ENCODE results near the gene UST. TPM values are rescaled to one million over a fixed set of nuclear protein-coding genes. Genes with fewer than 3 reads are reported as not detected.
"Not testable (repeated sequence)": the region's sequence is repeated elsewhere in the genome, so short reads cannot be mapped to it uniquely, and the experiment has no call there.

Gene UST
- total RNA-seq, 2 donors from 2014 or later, result 15.3 to 16.3 TPM

DNA sequence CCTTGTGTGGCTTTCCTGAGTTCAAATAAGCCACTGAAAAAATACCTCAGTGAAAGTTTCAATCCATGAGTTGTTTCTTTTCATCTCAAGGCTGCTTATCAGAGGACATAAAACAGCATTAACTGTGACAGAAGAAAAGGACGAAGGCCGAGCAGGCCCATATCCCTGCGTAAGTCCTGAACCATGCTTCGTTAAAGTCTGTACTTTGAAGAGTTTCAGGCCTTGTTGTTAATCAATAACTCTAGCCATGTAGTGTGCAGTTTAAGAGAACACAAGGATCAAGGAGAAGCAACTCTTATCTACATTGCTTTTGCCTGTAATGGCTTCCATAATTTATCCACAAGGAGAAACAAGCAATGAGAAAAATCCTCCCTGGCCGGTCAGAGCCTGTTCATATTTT, 165.4 kb downstream of the UST start:
- no peak overlapping the region for H3K27ac ChIP-seq (ENCODE audit: low read depth, low read length)

DNA sequence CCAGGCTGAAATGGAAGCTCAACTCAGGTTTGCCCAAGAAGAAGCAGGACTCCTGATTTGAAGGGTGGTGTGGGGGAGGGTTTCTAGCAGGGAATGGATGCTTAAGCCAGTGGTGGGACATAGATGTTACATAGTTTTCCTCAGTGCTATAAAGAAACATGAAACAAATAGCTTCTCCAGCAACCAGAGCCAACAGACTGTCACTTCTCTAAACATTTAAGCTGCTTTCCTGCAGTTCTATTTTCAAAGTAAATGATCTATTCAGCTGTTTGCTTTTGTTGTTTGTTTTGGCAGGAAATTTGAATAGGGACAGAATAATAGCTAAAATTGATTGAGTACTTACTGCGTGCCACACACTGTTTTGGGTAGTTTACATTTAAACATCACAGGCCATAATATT, 169.0 kb downstream of the UST start:
- no peaks in the 10 kb centered on the region for H3K27me3 ChIP-seq (ENCODE audit: control insufficient read depth, insufficient read depth, low read length, poor library complexity, severe bottlenecking)
- no peak overlapping the region for H3K4me3 Mint-ChIP-seq
- TF ChIP-seq, protein P1, sequence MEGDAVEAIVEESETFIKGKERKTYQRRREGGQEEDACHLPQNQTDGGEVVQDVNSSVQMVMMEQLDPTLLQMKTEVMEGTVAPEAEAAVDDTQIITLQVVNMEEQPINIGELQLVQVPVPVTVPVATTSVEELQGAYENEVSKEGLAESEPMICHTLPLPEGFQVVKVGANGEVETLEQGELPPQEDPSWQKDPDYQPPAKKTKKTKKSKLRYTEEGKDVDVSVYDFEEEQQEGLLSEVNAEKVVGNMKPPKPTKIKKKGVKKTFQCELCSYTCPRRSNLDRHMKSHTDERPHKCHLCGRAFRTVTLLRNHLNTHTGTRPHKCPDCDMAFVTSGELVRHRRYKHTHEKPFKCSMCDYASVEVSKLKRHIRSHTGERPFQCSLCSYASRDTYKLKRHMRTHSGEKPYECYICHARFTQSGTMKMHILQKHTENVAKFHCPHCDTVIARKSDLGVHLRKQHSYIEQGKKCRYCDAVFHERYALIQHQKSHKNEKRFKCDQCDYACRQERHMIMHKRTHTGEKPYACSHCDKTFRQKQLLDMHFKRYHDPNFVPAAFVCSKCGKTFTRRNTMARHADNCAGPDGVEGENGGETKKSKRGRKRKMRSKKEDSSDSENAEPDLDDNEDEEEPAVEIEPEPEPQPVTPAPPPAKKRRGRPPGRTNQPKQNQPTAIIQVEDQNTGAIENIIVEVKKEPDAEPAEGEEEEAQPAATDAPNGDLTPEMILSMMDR (conservative IDR thresholded peaks at IDR 0.05), result no peak
- H3K27me3 Mint-ChIP-seq (ENCODE audit: insufficient read depth), result no peaks in the 10 kb centered on the region
- H3K9ac ChIP-seq (ENCODE audit: extremely low read depth, low read length, poor library complexity, severe bottlenecking), result no peak overlapping the region
- H3K36me3 Mint-ChIP-seq (ENCODE audit: low read depth), result peaks cover 17% of the 10 kb centered on the region
- H3K36me3 ChIP-seq (ENCODE audit: control insufficient read depth, insufficient read depth, low read length), result no peaks in the 10 kb centered on the region
- peaks cover 30% of the 10 kb centered on the region for H3K4me1 Mint-ChIP-seq
- WGBS, 2 experiments (ENCODE audit: insufficient coverage in 1 of 2, insufficient read length in 1 of 2), result 96 to 100% methylated on average over 1 of the region's 1 CpG
- peaks cover 10% of the 10 kb centered on the region for H3K9me3 Mint-ChIP-seq
- H3K9me3 ChIP-seq (ENCODE audit: control insufficient read depth, low read length), result peaks cover 8% of the 10 kb centered on the region
- H3K4me1 ChIP-seq (ENCODE audit: control insufficient read depth, insufficient read depth, low read length), result peaks cover 3% of the 10 kb centered on the region
- H3K27ac ChIP-seq (ENCODE audit: low read depth, low read length), result no peak overlapping the region
- no peak overlapping the region for H3K27ac Mint-ChIP-seq
- no peak overlapping the region for H3K4me3 ChIP-seq (ENCODE audit: low read length)
- DNase-seq, result no peak

More for the DNA sequence above, 165.4 kb downstream of the UST start:
- no peak overlapping the region for H3K9ac ChIP-seq (ENCODE audit: extremely low read depth, low read length, poor library complexity, severe bottlenecking)
- DNase-seq, result no peak
- H3K4me1 Mint-ChIP-seq, result peaks cover 18% of the 10 kb centered on the region
- H3K36me3 Mint-ChIP-seq (ENCODE audit: low read depth), result peaks cover 4% of the 10 kb centered on the region
- no peak overlapping the region for H3K4me3 Mint-ChIP-seq
- H3K4me3 ChIP-seq (ENCODE audit: low read length), result no peak overlapping the region
- TF ChIP-seq, protein P1 (conservative IDR thresholded peaks at IDR 0.05), result no peak
- no peaks in the 10 kb centered on the region for H3K27me3 ChIP-seq (ENCODE audit: control insufficient read depth, insufficient read depth, low read length, poor library complexity, severe bottlenecking)
- peaks cover 10% of the 10 kb centered on the region for H3K9me3 Mint-ChIP-seq
- H3K27me3 Mint-ChIP-seq (ENCODE audit: insufficient read depth), result no peaks in the 10 kb centered on the region
- H3K27ac Mint-ChIP-seq, result no peak overlapping the region
- no peaks in the 10 kb centered on the region for H3K36me3 ChIP-seq (ENCODE audit: control insufficient read depth, insufficient read depth, low read length)
- H3K9me3 ChIP-seq (ENCODE audit: control insufficient read depth, low read length), result peaks cover 8% of the 10 kb centered on the region
- WGBS, 2 experiments (ENCODE audit: insufficient coverage in 1 of 2, insufficient read length in 1 of 2), result 91 to 93% methylated on average over 4 to 5 of the region's 5 CpGs
- peaks cover 3% of the 10 kb centered on the region for H3K4me1 ChIP-seq (ENCODE audit: control insufficient read depth, insufficient read depth, low read length)

DNA sequence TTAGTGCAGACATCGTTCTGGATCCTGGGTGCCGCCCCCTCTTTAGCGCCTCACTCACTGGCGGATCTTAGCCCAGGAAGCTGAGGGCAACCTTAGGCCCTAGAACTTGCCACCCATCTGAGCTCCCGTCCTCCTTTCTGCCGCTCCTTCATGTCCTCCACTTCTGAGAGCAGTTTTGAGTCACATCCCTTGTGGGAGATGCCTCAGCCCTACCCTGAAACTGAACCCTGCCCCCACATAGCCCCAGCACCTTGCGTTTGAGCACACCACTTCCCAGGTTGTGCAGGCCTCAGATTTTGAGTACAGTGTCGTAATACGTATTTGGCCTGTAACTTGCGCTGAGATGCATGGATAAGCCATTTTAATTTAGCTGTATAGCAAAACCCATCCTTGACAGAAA, 169.7 kb downstream of the UST start:
- 84 to 94% methylated on average over 6 to 10 of the region's 10 CpGs for WGBS, 2 experiments (ENCODE audit: insufficient coverage in 1 of 2, insufficient read length in 1 of 2)
- not testable (repeated sequence) for H3K9me3 ChIP-seq (ENCODE audit: control insufficient read depth, low read length); H3K27ac Mint-ChIP-seq; DNase-seq; H3K27me3 ChIP-seq (ENCODE audit: control insufficient read depth, insufficient read depth, low read length, poor library complexity, severe bottlenecking); H3K4me3 Mint-ChIP-seq; H3K4me1 ChIP-seq (ENCODE audit: control insufficient read depth, insufficient read depth, low read length); H3K4me3 ChIP-seq (ENCODE audit: low read length); H3K9ac ChIP-seq (ENCODE audit: extremely low read depth, low read length, poor library complexity, severe bottlenecking); H3K27me3 Mint-ChIP-seq (ENCODE audit: insufficient read depth); H3K36me3 ChIP-seq (ENCODE audit: control insufficient read depth, insufficient read depth, low read length); H3K27ac ChIP-seq (ENCODE audit: low read depth, low read length); H3K9me3 Mint-ChIP-seq
- peaks cover 27% of the 10 kb centered on the region for H3K4me1 Mint-ChIP-seq
- peaks cover 17% of the 10 kb centered on the region for H3K36me3 Mint-ChIP-seq (ENCODE audit: low read depth)
